HG02571 (cell line): ENCODE measurements around the gene RUNX2.

Experiments
- ATAC-seq: cut with Tn5 transposase; IDR thresholded peaks from one replicate; pipeline ENCODE4 v1.9.1; 2021; ENCODE audit warnings: mild to moderate bottlenecking, moderate library complexity; ENCODE audit not compliant: unreplicated experiment

Gene RUNX2

DNA sequence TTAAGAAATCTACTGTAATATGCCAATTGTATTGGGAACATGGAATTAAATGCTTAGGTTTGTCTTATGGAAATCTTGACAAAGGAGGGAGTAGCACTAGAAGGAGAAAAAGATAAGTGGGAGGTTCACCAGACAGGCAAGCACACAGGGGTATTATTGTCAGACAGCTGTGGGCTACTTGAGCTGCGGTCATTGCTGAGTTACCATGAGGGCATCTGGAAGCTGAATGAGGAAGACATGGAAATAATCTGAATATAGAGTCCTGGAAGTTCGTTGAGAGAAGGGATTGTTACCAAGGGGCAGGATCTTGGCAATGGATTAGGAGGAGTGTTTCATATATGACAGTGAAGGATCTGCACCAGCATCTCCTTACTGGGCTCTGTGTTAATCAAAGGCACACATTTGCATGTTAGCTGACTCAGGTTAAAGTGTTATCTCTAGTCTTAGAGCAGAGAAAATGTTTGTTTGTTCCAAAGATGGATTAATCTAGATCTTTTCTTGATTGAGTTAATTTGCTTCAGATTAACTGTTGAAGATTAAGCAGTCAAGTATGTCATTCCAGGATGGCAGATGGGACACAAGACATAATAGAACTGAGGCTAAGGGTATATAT, 102.6 kb downstream of the RUNX2 start:
- no peak for ATAC-seq

DNA sequence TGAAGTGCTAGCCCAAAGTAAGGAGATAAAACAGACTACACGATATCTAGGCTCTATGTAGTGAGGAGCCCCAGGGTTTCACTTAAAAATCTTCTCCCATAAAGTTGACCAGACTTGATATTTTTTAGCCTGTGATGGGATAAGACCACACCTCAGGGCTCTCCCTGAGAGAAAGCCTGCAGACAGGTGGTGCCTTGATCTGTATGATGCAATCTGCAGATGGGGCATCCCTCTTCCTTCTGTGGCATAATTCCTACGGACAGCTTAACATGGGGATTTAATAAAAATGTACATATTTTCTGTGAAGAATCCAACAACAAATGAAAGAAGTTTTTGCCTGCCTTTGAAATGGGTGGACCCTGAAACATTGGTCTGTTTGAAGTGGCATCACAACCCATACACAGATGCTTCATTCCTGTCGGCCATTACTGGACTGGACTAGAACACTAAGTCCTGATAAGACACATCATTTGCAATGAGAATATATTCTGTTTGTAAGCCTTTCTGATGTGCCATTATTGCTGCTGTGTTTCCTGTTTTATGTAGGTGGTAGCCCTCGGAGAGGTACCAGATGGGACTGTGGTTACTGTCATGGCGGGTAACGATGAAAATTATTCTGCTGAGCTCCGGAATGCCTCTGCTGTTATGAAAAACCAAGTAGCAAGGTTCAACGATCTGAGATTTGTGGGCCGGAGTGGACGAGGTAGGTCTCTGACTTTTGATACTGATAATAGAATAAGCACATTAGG, 103.4 kb downstream of the RUNX2 start:
- no peak for ATAC-seq

DNA sequence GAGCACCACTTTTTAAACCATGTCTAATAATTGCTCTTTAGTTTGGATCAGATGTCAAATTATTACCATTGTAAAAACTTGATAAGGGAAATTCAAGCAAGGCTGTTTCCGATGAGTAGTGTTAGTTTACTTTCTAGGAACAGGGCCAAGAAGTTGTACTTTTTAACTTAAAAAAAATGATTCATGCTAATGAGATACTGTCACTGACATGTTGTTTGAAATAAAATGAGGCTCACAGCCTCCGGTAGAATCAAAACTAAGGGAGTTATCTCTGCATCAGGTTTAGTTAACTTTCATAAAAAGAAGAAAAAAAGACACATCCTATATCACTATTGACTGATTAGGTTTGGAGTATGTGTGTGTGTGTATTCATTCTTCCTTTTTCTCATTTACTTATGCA, 104.8 kb downstream of the RUNX2 start:
- no peak for ATAC-seq

DNA sequence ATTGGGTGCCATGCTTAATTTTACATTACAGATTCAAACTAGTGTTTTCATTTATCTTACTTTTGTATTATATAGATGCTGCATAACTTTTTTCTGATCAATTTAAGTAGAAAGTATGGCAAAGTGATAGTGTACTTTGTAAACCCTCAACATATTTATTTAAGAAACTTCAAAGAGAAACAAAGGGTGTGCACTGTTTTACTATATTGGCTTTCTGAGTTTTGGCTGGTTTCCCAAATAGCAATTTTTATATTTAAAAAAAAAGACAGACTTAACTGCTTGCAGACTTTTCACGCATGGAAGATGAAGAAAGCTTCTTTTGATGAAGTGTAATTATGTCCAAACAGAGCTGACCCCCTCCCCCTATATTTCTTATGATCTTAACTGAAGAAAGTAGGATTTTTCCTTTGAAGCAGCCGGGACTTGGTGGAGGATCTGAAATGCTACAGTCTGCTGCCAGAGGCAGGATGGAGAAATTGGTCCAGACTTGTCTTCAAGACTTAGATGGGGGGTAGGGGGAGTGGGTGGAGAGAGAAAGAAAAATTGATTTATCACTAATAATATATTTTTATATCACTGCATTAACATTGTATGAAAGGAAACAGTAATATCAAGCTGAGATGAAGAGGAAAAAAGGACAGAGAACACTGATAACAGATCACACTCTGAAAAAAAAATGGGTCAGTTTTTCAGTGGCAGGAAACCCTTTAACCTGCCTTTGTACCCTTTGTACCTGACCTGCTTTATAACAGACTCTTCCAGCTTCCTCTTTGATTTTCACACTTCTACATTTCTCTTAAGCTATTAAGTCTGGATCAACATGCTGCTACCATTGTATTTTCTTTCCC, 105.6 kb downstream of the RUNX2 start:
- ATAC-seq, result no peak

DNA sequence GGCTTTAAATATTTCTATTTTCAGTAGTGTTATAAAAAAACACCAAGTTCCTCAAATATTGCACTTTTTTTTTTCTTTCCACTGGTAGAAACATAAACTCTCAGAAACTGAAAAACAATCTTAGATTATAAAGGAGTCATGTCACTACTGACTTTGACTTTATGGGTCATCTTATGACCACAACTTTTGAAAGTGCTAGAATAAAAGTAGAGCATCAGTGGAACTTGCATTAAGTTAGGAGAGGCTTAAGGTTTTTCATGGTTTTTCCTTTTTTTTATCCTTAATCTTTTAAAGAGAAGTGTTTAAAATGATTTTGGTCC, 106.2 kb downstream of the RUNX2 start:
- ATAC-seq, result no peak

DNA sequence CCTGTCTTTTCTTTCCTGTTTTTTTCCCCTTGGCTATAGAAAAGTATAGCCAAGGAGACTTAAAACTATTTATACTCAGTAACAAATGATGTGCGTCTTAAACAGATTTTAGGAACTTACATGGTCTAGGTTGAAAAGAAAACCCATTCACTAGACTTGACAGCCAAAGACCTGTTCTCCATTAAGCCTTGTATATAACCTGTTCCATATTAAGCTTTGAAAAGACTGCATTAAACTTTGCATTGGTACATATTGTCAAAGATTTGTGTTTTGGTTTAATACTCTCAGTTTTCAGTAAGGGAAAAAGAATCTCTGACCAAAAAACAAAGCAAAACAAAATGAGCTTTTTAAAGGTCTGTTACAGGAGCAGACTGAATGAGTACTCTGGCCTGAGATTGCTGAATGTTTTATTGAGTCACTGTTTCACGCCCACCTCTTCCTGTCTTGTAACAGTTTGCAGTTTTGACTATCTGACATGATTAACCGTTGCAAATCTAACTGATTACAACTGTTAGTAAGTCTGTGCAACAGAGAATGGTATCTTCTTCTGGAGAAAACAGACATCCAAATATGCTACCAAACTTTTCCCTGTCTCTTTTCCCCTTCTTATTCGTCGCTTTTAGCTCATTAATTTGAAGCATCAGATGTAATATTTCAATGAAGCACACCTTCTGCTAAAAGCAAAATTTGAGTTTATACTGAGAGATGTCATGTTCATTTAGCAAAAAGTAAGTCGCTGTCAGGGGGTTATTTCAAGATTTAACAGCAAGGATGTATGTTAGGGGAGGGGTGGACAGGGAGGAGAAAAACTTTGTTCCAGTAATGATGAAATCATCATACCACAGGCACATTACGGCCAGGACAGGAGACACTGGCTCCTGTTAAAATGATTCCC, 108.7 kb downstream of the RUNX2 start:
- no peak for ATAC-seq

DNA sequence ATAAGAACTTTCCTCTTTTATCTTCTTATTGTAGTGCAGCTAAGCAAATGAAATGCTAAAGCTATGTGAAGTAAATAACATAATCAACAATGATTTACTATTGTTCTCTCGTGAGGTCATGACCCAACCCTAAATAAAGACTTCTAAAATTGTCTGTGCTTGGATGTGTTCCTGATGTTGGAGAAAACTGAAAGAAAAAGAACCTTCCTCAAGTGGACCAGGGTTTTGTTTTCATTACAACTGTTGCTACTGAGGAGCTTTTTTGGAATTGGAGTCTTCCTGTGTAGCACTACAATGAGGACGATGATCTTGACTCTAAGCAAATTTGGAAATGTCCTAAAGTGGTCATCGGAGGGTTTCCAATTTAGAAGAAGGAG, 109.3 kb downstream of the RUNX2 start:
- ATAC-seq, result no peak

DNA sequence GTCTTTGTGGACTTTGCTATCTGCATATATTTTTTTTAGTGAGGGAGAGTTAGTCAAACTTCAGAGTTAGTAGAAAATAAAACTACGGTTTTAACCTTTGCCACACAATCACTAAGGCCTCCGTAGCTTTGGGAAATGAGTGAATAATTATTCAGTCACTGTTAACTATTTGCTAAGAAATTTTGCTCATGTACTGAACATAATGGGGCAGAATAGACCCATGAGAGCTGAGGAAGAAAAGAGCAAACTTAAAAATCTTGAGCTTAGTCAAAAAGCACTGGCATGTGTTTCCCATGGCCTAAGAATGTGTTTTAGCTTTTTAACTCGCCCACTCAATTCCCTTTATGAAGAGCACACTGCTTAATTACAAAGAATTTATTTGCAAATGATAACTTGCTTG, 110.0 kb downstream of the RUNX2 start:
- no peak for ATAC-seq

DNA sequence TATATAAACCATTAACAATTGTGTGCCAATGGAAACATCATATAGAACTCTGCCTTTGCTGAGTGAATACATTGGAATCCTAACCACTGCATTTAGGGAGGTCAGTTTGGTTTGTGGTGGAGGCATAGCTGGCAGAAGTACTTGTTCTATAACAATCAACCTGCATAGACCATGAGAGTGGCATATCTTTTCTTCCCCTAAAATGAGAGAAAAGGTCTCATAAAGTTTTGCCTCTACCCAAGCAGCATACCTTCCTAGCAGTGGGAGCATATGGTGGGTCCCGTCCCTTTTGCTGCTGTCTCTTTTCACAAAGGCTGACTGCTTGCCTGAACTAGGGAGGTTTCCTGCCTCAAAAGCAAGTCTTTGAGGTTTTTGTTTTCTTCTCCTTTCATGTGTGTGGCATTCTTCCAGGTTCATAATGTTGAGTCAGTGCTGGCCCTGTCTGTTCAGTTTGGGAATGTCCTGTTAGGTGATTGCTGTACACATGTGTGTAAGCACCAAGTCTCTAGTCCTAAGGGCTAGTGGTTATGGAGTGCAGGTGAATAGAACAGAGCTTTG, 110.8 kb downstream of the RUNX2 start:
- ATAC-seq, result no peak

DNA sequence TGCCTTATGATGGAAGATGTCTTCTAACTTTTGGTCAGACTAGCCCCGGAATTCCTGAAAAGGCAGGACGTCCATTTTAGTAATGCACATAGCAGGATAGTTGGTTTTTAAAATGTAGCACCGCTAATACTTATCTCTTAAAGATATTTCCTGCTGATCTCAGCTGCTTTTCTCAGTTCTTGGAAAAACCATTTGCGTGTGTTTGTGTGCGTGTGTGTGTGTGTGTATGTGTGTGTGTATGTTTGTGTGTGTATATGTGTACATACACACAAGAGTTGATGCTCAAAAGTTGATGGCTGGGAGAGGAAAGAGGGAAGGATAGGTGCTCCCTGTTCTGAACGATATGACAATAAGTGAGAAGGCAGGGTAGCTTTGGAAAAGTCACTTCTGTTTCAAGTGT, 111.3 kb downstream of the RUNX2 start:
- no peak for ATAC-seq

DNA sequence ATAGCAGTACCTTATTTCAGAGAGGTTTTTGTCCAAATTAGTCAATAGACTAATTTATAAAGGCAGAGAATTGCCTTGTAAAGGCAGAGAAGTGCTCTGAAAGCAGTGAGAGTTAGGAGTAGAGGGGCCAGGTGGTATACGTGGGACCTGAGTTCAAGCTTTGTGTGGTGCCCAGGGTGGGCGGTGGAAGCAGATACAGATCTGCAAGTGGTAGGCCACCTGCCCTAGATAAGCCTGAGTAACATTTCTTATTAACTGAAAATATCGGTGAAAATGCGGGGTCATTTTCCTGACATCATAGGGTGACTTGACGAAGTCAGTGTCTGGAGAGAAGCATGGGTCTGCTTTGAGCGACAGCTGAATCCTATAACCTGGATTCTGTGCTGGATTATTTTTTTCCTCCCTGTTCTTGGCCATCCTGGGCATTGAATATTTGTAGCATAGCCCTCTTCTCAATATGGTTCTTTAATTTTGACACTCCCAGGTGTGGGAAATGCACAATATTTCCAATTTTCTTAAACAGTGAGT, 111.8 kb downstream of the RUNX2 start:
- ATAC-seq, result no peak

DNA sequence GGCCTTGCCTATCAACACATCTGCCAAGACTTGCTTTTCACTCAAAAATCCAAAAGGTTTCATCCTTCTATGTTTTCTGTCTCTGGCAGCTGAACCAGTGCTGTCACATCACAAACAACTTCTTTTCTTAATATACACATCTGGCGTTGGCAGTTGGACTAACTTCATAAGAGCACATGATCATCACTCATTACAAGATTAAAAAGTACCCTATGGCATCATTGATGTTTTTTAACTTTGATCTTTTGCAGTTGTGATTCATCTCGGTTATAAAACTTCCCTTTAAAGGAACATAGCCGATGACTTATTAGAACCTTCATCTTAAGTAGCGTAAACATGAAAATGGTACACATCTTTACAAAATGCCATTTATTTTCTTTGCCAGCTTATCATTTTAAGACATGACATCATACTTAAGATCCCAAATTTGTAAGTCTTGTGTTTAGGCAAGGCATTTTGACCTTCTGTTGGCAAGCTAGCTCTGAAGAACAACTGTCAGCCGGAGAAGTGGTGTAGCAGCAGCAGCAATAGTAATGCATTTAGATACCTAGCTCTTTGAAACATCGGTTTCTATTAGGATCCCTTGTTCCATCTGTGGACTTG, 113.8 kb downstream of the RUNX2 start:
- no peak for ATAC-seq

DNA sequence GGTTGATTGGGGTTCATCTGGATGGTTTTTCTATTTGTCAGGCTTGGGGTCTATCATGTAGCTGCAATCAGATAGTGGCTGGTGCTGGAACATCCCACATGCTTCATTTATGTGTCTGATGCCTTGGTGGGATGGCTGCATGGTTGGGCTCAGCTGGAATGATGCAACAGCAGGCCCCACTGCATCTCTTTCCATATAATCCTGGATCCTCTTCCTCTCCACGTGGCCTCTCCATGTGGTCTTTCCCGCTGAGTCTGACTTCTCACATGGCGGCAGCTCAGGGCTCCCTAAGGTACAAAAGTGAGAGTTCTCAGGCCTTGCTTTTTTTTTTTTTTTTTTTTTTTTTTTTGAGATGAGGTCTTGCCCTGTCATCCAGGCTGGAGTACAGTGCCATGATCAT, 114.6 kb downstream of the RUNX2 start:
- no peak for ATAC-seq

DNA sequence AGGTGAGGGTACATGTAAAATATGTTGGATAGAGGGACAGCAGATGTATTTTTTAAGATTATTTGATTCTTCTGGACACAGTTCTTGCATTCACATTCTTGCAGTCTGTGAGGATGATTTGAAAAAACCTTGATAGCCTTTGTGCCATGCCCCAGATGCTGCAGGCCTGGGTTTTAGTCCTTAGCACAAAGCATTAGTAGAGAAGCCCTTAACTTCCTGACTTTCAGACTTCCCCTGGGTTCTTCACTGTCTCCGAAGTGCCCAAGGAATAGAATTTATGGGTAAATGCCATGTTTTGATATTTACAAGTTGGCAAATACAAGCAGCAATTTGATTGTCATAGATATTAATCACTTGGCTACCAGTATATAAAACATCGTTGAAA, 117.2 kb downstream of the RUNX2 start:
- ATAC-seq, result no peak

DNA sequence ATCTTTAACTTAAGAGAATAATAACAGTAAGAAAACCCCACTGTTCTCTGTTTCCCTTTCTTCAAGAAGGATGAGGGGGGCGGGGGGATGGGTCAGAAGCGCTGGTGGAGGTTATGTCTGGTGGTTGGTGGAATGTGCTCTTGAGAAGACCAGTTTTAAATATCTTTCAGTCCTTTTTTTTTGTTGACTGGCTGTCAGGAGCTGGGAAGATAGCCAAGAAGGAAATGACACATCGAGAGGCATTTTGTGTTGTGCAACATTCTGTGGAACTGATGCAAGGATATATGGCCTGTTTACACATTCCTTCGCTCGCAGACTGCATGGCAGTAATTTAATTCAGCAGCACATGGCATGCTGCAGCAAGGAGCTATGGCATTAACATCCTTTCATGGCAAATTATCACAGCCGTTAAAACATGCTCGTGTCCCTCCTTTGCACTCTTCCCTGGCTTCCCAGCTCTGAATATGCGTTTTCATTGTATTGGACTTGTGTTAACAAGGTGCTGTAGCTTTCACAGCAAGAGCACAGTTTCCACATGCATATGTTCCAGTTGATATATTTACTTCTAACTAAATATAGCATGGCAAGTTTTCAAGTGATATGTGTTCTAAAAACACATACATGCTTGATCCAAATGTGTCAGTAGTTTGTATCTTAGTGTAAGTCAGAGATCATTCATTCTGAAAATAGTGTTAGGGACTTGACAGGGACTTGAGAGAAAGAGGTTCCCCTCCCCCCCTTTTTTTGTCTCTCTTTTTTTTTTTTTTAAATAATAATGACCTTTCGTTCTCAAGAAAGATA, 117.8 kb downstream of the RUNX2 start:
- no peak for ATAC-seq

DNA sequence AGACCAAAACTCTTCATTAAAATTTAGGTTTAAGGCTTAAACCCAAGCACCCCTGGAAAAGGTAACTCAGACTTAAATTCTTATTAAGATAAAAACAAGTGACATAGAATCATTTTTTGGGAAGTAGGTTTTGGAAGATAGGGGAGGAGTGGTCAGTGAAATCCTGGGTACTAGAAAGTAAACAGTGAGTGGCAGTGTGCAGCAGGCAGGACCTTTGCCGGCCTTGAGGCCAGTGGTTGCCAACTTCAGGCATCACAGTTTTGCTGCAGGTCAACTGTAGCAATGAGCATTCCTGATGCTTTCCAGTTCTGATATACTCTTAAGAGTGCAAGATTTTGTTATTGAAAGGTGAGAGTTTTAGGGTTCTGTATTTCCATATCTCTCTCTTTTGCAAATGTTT, 118.9 kb downstream of the RUNX2 start:
- no peak for ATAC-seq

DNA sequence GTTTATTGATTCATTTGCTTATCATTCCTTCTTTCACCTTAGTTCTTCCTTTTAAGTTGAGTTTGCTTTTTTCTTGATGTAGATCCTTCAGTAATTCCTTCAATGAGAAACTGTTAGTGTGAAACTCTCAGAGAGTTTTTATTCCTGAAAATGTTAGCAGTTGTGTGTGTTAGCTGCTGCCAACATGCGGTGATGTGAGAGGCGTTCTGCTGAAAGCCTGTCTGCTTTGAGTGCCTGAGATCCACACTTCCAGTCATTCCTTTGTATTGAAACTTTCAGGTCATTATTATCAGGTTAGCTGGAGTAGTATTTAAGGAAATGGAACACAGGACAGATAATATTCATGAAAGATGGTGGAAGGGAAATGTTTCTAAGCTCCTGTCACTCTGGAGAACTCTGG, 119.6 kb downstream of the RUNX2 start:
- no peak for ATAC-seq

DNA sequence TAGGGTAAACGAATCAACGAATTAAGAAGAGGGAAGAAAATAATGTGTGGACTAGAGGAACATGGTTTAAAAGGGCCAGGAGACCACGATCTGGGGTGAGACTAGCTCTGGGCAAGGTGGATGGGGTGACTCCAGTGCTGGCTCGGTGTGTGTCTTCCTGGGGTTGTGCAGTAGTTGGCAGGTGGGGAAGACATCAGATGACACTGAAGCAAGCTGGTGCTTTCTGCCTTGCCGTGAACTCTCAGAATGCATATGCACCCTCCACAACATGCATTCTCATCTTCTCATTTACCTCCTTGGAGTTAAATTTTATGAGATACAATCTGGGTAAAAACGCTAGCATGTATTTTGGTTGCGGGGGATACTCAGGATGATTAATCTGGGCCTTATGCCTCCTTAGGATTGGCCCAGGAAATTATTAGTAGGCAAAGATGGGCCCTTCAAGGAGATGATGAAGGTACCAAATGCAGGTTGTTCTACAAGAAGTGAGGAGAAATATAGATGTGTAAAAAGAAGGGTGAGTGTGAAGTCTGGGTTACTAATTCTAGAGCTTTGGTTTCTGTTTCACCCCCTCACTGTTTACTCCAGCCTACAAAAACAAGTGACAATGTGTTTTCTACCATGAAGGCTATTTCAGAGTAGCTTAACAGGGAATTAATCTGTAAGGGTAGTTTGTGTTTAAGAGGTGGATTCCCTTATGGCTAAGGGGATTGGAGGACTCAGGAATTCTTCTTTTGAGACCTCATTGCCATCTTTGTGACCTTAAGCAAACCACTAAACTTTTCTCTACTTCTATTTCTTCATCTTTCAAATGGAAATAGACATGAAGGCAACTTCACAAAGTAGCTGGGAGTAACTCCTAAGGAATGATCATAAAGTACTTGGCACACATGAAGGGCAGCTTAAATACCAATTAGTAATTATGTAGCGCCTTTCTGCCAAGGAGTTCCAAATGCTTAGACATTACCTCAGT, 120.6 kb downstream of the RUNX2 start:
- ATAC-seq, result no peak
